ENCODE results near the gene FGD2.

The FGD2 gene

GRCh38 chr6:37077191-37077904 is 71.9 kb downstream of the FGD2 start:
- peaks cover 3% of the 10 kb centered on the region for H3K36me3 Mint-ChIP-seq
- DNase-seq (ENCODE audit: low spot score in 2 of 2), result no peak
- no peak overlapping the region for H3K27ac Mint-ChIP-seq
- H3K27me3 Mint-ChIP-seq, result peaks cover 2% of the 10 kb centered on the region
- no peak for ATAC-seq (ENCODE audit: low read depth)
- no peak overlapping the region for H3K4me3 Mint-ChIP-seq
- peaks cover 3% of the 10 kb centered on the region for H3K4me1 Mint-ChIP-seq
- H3K9me3 Mint-ChIP-seq, result peaks cover 2% of the 10 kb centered on the region

- H3K9me3 Mint-ChIP-seq, result peaks cover 2% of the 10 kb centered on the region
- H3K4me3 Mint-ChIP-seq, result no peak overlapping the region
- H3K27me3 Mint-ChIP-seq, result peaks cover 2% of the 10 kb centered on the region
- no peak overlapping the region for H3K27ac Mint-ChIP-seq
- DNase-seq (ENCODE audit: low spot score in 2 of 2), result no peak
- H3K36me3 Mint-ChIP-seq, result peaks cover 1% of the 10 kb centered on the region
- no peak for ATAC-seq (ENCODE audit: low read depth)
- no peaks in the 10 kb centered on the region for H3K4me1 Mint-ChIP-seq
These were observed 72.4 kb downstream of the FGD2 start for GRCh38 chr6:37077905-37078296.
